GM12872 (cell line): ENCODE results near the gene SPTA1.

ENCODE experiments used
- TF ChIP-seq, protein P1 (sequence below): IDR thresholded peaks from 3 replicates; pipeline ENCODE4 v1.5.1; 2011; ENCODE audit warnings: low read depth, mild to moderate bottlenecking, low read length, moderate library complexity; ENCODE audit not compliant: insufficient read depth

The SPTA1 gene

DNA sequence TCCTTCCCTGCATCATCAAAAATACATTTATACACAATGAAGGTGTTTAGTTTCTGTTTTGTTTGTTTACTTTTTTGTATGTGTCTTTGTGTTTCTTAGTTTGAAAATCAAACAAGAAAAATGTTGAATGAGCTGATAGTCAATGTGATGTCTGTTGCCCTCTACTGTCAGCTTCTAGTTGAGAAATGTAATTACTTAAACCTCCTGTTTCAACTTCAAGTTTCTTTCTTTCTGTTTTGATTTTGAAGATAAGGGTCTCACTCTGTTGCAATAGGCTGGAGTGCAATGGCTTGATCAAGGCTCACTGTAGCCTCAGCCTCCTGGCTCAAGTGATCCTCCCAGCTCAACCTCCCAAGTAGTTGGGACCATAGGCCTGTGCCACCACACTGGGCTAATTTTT lies 37.5 kb downstream of the SPTA1 start:
- TF ChIP-seq, protein P1, sequence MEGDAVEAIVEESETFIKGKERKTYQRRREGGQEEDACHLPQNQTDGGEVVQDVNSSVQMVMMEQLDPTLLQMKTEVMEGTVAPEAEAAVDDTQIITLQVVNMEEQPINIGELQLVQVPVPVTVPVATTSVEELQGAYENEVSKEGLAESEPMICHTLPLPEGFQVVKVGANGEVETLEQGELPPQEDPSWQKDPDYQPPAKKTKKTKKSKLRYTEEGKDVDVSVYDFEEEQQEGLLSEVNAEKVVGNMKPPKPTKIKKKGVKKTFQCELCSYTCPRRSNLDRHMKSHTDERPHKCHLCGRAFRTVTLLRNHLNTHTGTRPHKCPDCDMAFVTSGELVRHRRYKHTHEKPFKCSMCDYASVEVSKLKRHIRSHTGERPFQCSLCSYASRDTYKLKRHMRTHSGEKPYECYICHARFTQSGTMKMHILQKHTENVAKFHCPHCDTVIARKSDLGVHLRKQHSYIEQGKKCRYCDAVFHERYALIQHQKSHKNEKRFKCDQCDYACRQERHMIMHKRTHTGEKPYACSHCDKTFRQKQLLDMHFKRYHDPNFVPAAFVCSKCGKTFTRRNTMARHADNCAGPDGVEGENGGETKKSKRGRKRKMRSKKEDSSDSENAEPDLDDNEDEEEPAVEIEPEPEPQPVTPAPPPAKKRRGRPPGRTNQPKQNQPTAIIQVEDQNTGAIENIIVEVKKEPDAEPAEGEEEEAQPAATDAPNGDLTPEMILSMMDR: no peak

DNA sequence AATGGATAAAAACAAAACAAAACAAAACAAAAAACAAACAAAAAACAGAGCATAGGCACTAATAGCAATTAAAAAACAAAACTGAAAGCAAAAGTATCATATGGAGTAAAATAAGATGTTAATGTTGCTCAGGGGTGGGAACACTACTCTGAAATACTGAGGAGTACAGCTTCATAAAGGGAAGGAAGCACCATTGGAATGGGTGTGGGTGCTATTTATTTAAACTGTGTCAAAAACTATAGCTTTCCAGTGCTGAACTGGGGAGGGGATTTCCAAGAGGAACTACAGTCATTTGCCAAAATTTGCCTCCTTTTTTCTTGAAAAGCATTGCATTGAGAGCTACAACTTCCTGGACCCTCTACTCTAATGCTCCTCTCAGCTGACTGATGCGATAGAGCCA lies 40.0 kb downstream of the SPTA1 start:
- TF ChIP-seq, protein P1: no peak

GRCh38 chr1:158644449-158644848 lies 42.1 kb downstream of the SPTA1 start:
- TF ChIP-seq, protein P1: no peak

DNA sequence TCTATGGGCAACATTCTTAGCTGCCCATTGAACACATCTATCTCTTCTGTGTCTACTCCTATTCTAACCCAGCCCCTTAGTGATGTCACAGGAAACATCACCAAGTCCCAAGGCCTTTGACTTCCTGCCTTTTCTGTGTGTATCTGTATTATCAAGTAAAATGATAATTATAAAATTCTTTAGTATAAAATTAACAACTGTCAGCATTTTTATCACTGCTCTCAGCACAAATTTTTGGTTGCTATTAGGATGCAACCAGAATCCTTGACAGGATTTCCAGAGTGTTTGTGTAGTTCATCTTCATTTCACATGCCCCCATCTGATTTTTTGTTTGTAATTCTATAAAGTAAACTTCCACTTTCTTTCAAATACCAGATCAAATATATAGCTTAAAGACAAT lies 47.6 kb downstream of the SPTA1 start:
- TF ChIP-seq, protein P1: no peak

DNA sequence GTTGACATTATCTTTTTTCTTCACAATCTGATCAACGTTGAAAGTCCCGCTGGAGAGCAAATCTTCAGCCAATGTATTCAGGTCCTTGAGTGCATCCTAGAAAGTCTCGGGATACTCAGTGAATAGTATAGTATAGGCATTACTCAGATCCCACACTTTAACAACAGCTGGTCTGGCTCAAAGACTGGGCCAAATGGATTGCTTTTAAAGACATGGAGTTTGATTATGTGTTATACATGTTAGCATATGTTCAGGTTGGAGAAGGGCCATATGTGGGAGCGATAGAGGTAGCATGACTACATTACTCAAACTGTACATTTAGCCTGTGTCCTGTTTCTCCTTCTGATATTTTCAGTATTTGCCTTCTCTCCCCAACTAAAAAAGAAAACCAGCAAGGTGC lies 48.4 kb downstream of the SPTA1 start:
- TF ChIP-seq, protein P1: no peak

GRCh38 chr1:158613764-158614163 lies 72.8 kb downstream of the SPTA1 start:
- TF ChIP-seq, protein P1: no peak

DNA sequence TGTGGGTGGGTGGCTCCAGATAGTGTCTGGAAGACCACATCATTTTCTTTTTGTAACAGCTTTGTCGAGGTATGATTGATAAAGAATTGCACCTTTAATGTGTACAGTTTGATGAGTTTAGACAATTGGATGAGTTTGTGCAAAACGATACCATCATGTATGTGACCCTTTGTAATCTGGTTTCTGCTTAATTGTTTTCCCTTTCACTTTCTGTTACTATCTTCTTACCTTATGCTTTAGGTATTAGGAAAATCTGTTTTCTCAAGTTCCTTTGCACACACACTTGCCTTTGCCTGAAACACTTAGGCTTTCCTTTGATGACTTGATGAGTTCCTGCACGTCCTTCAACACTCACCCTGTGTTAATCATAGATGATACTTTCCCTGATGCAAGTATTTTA lies 74.6 kb downstream of the SPTA1 start:
- TF ChIP-seq, protein P1: no peak

GRCh38 chr1:158607296-158607695 lies 79.2 kb downstream of the SPTA1 start:
- TF ChIP-seq, protein P1: no peak
